GM18499 (cell line): ENCODE measurements around the gene TM7SF3.

Experiments
- ATAC-seq: cut with Tn5 transposase; IDR thresholded peaks from one replicate; pipeline ENCODE4 v1.9.1; 2021; ENCODE audit warnings: moderate number of reproducible peaks; ENCODE audit not compliant: insufficient read depth, unreplicated experiment

Gene TM7SF3

GRCh38 chr12:26937443-26937862 is 76.7 kb downstream of the TM7SF3 start:
- ATAC-seq: no peak

- ATAC-seq: no peak
Observed at GRCh38 chr12:26936559-26937442, 77.4 kb downstream of the TM7SF3 start.

DNA sequence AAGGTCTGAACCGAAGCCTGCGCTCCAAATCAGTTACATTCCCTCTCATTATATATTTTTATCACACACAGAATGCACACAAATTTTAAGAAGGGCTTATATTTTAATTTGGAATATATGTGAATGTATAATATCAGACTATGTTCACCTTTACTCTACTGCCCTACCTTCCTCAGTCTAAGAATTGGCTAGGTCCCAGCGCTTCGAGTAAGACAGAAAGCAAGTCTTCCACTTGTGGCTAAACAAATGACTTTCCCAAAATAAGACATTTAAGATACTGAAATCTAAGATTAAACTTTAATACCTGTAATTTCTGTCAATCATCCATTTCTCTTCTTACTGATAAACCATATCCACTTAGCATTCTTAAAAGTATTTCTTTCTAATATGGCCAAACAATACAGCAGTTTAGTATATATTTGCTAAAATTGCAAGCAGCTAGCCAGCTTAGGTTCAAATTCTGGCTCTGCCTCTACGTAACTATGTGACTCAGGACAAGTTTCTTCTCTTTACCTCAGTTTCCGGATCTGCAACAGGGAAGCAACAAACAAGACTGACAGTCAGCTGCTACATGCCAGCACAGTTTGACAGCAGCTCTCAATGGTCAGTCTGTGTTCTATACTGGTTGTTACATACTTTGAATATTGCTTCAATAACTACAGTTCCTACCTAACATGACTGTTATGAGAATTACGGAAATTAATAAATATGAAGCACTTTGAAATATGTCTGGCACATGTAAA is 78.4 kb downstream of the TM7SF3 start:
- ATAC-seq: no peak

DNA sequence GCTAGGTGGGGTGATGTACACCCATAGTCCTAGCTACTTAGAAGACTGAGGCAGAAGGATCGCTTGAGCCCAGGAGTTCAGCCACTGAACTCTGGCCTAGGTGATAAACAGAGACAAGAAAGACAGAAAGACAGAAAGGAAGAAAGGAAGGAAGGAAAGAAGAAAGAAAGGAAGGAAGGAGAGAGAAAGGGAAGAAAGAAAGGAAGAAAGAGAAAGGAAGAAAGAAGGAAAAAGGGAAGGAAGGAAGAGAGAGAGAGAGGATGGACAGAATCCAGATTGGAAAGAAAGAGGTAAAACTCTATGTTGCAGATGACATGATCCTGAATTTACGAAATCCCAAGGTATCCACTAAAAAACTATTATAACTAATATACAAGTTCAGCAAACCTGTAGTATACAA is 84.6 kb downstream of the TM7SF3 start:
- no peak for ATAC-seq

GRCh38 chr12:26928661-26929060 is 85.5 kb downstream of the TM7SF3 start:
- no peak for ATAC-seq
